HCT116 (cell line): ENCODE measurements around the gene LTB4R.

Experiments used
- CEBPB ChIP-seq: IDR thresholded peaks from 2 replicates; pipeline ENCODE4 v1.6.1; 2012; ENCODE audit warnings: low read depth
- CTCF ChIP-seq, 3 experiments: fragments of 200-600 bp in 1 of 3; sonication (generic) in 1 of 3; IDR thresholded peaks in 2 of 3; conservative IDR thresholded peaks in 1 of 3; 2 replicates each; pipeline ENCODE4 v1.5.1; 2012 to 2017; ENCODE audit warnings: low read depth in 2 of 3, low read length in 2 of 3, antibody characterized with exemption in 1 of 3, borderline replicate concordance in 1 of 3, control low read depth in 1 of 3, mild to moderate bottlenecking in 1 of 3, mixed read lengths in 1 of 3, mixed run types in 1 of 3, moderate library complexity in 1 of 3; ENCODE audit not compliant: insufficient read depth in 1 of 3
- EGR1 ChIP-seq: IDR thresholded peaks from 2 replicates; pipeline ENCODE4 v1.6.1; 2012; ENCODE audit warnings: low read depth
- EZH2phosphoT487 ChIP-seq: fragments of 200-600 bp; IDR thresholded peaks from 2 replicates; pipeline ENCODE4 v1.6.1; 2018; ENCODE audit warnings: antibody characterized with exemption, borderline replicate concordance
- FOSL1 ChIP-seq: IDR thresholded peaks from 2 replicates; pipeline ENCODE4 v1.6.1; 2012; ENCODE audit warnings: low read depth
- POLR2A ChIP-seq: IDR thresholded peaks from 2 replicates; pipeline ENCODE4 v1.7.0; 2011; ENCODE audit warnings: borderline replicate concordance; ENCODE audit not compliant: insufficient read depth, insufficient read length; ENCODE audit errors: extremely low read depth
- POLR2AphosphoS5 ChIP-seq: IDR thresholded peaks from 2 replicates; pipeline ENCODE4 v1.6.1; 2011; ENCODE audit warnings: mild to moderate bottlenecking, low read depth, low read length, moderate library complexity
- RAD21 ChIP-seq: IDR thresholded peaks from 2 replicates; pipeline ENCODE4 v1.6.1; 2012; ENCODE audit warnings: low read depth, mild to moderate bottlenecking
- REST ChIP-seq: IDR thresholded peaks from 2 replicates; pipeline ENCODE4 v1.6.1; 2012; ENCODE audit warnings: low read depth
- SIN3A ChIP-seq: IDR thresholded peaks from 2 replicates; pipeline ENCODE4 v1.6.1; 2012; ENCODE audit warnings: low read depth
- SRF ChIP-seq: IDR thresholded peaks from 2 replicates; pipeline ENCODE4 v1.6.1; 2012; ENCODE audit warnings: low read depth
- YY1 ChIP-seq: IDR thresholded peaks from 2 replicates; pipeline ENCODE4 v1.6.1; 2011; ENCODE audit warnings: low read length, low read depth, moderate library complexity, mild to moderate bottlenecking; ENCODE audit not compliant: insufficient replicate concordance; ENCODE audit errors: extremely low read depth

- TF ChIP-seq POLR2A (no peak), CTCF (IDR thresholded peaks at IDR 0.05 in 2 of 3, conservative IDR thresholded peaks at IDR 0.05 in 1 of 3; ENCODE audit: borderline replicate concordance in 1 of 3, insufficient read depth in 1 of 3, low read depth in 2 of 3, low read length in 2 of 3) (no peak), REST (no peak), RAD21 (no peak), POLR2AphosphoS5 (no peak), SIN3A (no peak), EGR1 (no peak), EZH2phosphoT487 (no peak), FOSL1 (no peak), YY1 (no peak), SRF (no peak), CEBPB (no peak)
Observed at GRCh38 chr14:24307156-24307574, 4.1 kb upstream of the LTB4R start.
